SU-DHL-6 (cell line): Measurements from ENCODE around the gene ZNF10.

ENCODE experiments used
- EZH2phosphoT487 ChIP-seq: fragments of 200-600 bp; sonication (generic), shearing (Covaris generic); conservative IDR thresholded peaks from 2 replicates; pipeline ENCODE4 v1.6.1; 2018; ENCODE audit warnings: mild to moderate bottlenecking, antibody characterized with exemption, low read length, moderate library complexity, mixed read lengths
- TF ChIP-seq, protein P1 (sequence below): fragments of 200-600 bp; sonication (generic); IDR thresholded peaks from one replicate; pipeline ENCODE4 v1.5.1; 2017; ENCODE audit warnings: antibody characterized with exemption, mild to moderate bottlenecking, low read length, moderate library complexity; ENCODE audit not compliant: insufficient read depth, poor library complexity, severe bottlenecking

DNA sequence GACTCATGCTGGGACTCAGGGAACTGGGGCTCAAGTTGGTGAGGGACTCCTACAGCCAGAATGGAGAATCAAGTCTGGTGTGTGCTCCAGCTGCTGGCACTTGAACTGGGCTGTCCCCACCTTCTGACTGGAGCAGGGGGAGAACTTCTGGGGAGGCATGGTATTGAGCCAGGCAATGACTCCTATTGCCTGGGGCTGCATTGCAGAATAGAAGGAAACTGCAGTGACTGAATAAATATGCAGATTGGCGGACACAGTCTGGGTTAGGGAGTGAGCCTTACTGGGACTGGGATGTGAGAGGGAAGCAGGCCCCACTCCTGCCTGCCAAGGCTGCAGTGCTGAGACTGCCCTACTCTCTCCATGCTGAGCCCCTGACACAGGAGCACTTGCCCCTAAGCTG is 42.1 kb downstream of the ZNF10 start:
- TF ChIP-seq, protein P1, sequence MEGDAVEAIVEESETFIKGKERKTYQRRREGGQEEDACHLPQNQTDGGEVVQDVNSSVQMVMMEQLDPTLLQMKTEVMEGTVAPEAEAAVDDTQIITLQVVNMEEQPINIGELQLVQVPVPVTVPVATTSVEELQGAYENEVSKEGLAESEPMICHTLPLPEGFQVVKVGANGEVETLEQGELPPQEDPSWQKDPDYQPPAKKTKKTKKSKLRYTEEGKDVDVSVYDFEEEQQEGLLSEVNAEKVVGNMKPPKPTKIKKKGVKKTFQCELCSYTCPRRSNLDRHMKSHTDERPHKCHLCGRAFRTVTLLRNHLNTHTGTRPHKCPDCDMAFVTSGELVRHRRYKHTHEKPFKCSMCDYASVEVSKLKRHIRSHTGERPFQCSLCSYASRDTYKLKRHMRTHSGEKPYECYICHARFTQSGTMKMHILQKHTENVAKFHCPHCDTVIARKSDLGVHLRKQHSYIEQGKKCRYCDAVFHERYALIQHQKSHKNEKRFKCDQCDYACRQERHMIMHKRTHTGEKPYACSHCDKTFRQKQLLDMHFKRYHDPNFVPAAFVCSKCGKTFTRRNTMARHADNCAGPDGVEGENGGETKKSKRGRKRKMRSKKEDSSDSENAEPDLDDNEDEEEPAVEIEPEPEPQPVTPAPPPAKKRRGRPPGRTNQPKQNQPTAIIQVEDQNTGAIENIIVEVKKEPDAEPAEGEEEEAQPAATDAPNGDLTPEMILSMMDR: no peak
- no peak for TF ChIP-seq EZH2phosphoT487
